Neural cell (in vitro differentiated cells): ENCODE results near the gene SLC6A6.

Source experiments
- POLR2AphosphoS5 ChIP-seq: IDR thresholded peaks from 2 replicates; pipeline ENCODE4 v1.6.1; 2012
- TF ChIP-seq, protein P1 (sequence below): fragments of 450-650 bp; IDR thresholded peaks from 2 replicates; pipeline ENCODE4 v1.5.1; 2014; ENCODE audit warnings: antibody characterized with exemption, mild to moderate bottlenecking, moderate library complexity; ENCODE audit not compliant: poor library complexity, severe bottlenecking

DNA sequence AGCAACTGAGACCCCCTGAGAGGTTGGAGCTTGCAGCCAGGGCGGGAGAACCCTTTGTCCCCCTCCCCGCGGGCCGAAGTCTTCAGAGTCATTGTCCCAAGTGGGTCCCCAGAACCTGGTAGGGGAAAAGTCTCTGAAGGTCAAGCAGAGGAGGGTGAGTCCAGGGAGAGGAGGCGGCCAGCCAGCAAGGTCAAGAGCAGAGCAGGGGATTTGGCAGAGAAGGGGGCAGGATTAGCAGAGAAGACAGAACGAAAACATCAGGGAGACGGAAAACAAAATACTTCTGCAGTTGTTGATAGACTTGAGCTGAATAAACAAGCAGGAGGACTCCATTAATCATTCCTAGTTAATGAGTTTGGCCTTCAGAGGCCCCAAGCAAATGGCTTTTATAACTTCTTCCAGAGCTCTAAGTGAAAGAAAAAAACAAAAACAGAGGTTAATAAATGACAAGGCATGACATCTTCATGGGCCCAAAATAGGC is 71.0 kb downstream of the SLC6A6 start:
- TF ChIP-seq, protein P1, sequence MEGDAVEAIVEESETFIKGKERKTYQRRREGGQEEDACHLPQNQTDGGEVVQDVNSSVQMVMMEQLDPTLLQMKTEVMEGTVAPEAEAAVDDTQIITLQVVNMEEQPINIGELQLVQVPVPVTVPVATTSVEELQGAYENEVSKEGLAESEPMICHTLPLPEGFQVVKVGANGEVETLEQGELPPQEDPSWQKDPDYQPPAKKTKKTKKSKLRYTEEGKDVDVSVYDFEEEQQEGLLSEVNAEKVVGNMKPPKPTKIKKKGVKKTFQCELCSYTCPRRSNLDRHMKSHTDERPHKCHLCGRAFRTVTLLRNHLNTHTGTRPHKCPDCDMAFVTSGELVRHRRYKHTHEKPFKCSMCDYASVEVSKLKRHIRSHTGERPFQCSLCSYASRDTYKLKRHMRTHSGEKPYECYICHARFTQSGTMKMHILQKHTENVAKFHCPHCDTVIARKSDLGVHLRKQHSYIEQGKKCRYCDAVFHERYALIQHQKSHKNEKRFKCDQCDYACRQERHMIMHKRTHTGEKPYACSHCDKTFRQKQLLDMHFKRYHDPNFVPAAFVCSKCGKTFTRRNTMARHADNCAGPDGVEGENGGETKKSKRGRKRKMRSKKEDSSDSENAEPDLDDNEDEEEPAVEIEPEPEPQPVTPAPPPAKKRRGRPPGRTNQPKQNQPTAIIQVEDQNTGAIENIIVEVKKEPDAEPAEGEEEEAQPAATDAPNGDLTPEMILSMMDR = no peak
- TF ChIP-seq POLR2AphosphoS5 = no peak
